WTC11 (cell line): ENCODE results near the gene GRK6. TPM values are rescaled to one million over a fixed set of nuclear protein-coding genes. Genes with fewer than 3 reads are reported as not detected.
A peak's percentile ranks its signal among the peaks of the same experiment; 100 is the strongest.

Experiments
- ATAC-seq: fragments of 200-7000 bp; cut with Tn5 transposase; 2 replicates; pipeline ENCODE4 v1.10.0; 2021; ENCODE audit warnings: mild to moderate bottlenecking, moderate library complexity
- CTCF ChIA-PET: fragments of 300-600 bp; sonication (Branson Sonifier 250); formaldehyde crosslinking; loops from one replicate; lab custom pipeline; 2021; ENCODE audit warnings: antibody characterized with exemption; lab: Charles Lee
- POLR2A ChIA-PET: fragments of 350-600 bp; sonication (Branson Sonifier 250); formaldehyde crosslinking; loops from one replicate; lab custom pipeline; 2021; ENCODE audit warnings: antibody characterized with exemption; lab: Charles Lee
- DNase-seq: peaks from one replicate; pipeline ENCODE4 v3.0.0; 2021; ENCODE audit warnings: low spot score
- H3K27ac Mint-ChIP-seq: 2 replicates; pipeline ENCODE4 v1.8.0; 2021; ENCODE audit warnings: mixed read lengths
- H3K27me3 Mint-ChIP-seq: 2 replicates; pipeline ENCODE4 v1.8.0; 2021; ENCODE audit warnings: low read depth, mild to moderate bottlenecking, moderate library complexity, mixed read lengths
- H3K36me3 Mint-ChIP-seq: 2 replicates; pipeline ENCODE4 v1.8.0; 2021; ENCODE audit warnings: mixed read lengths
- H3K4me1 Mint-ChIP-seq: 2 replicates; pipeline ENCODE4 v1.8.0; 2022; ENCODE audit warnings: mixed read lengths
- H3K4me3 Mint-ChIP-seq: 2 replicates; pipeline ENCODE4 v1.8.0; 2021; ENCODE audit warnings: mild to moderate bottlenecking, moderate library complexity, mixed read lengths
- H3K9me3 Mint-ChIP-seq: 2 replicates; pipeline ENCODE4 v1.8.0; 2021; ENCODE audit warnings: mixed read lengths
- ATF1 ChIP-seq: sonication (generic); formaldehyde crosslinking; IDR thresholded peaks from 2 replicates; pipeline ENCODE4 v1.8.1; 2023; ENCODE audit warnings: mild to moderate bottlenecking, moderate library complexity, missing genetic modification reagents
- ATF2 ChIP-seq: sonication (generic); formaldehyde crosslinking; IDR thresholded peaks from 2 replicates; pipeline ENCODE4 v1.8.1; 2022; ENCODE audit warnings: low read depth, missing genetic modification reagents, borderline replicate concordance
- CREM ChIP-seq: sonication (generic); formaldehyde crosslinking; IDR thresholded peaks from 2 replicates; pipeline ENCODE4 v1.8.1; 2022; ENCODE audit warnings: mild to moderate bottlenecking, missing genetic modification reagents, moderate library complexity
- ESRRA ChIP-seq: sonication (generic); formaldehyde crosslinking; IDR thresholded peaks from 2 replicates; pipeline ENCODE4 v1.8.1; 2022; ENCODE audit warnings: mild to moderate bottlenecking, missing genetic modification reagents, borderline replicate concordance
- GABPB1 ChIP-seq: sonication (generic); formaldehyde crosslinking; IDR thresholded peaks from 2 replicates; pipeline ENCODE4 v1.8.1; 2023; ENCODE audit warnings: mild to moderate bottlenecking, missing genetic modification reagents
- GTF2I ChIP-seq: fragments of 250-450 bp; sonication (Bioruptor Pico); conservative IDR thresholded peaks from 2 replicates; pipeline ENCODE4 v1.4.0; 2021; ENCODE audit warnings: mild to moderate bottlenecking
- IRF2 ChIP-seq: sonication (generic); formaldehyde crosslinking; IDR thresholded peaks from 2 replicates; pipeline ENCODE4 v1.8.0; 2022; ENCODE audit warnings: low read depth, missing genetic modification reagents, borderline replicate concordance
- KAT7 ChIP-seq: sonication (generic); formaldehyde crosslinking; IDR thresholded peaks from 2 replicates; pipeline ENCODE4 v1.8.1; 2023; ENCODE audit warnings: missing genetic modification reagents, mild to moderate bottlenecking, borderline replicate concordance
- NFATC4 ChIP-seq: fragments of 250-450 bp; sonication (Bioruptor Pico); IDR thresholded peaks from 2 replicates; pipeline ENCODE4 v1.9.0; 2021; ENCODE audit warnings: mild to moderate bottlenecking
- NFYB ChIP-seq: sonication (generic); formaldehyde crosslinking; conservative IDR thresholded peaks from 2 replicates; pipeline ENCODE4 v1.8.0; 2022; ENCODE audit warnings: low read depth, missing genetic modification reagents
- NR1H2 ChIP-seq: sonication (generic); formaldehyde crosslinking; IDR thresholded peaks from 2 replicates; pipeline ENCODE4 v1.9.0; 2021; ENCODE audit warnings: mild to moderate bottlenecking, moderate library complexity, missing genetic modification reagents
- OVOL2 ChIP-seq: fragments of 250-450 bp; sonication (Bioruptor Pico); IDR thresholded peaks from 2 replicates; pipeline ENCODE4 v1.9.0; 2021; ENCODE audit warnings: mild to moderate bottlenecking, borderline replicate concordance
- SP1 ChIP-seq: sonication (generic); formaldehyde crosslinking; conservative IDR thresholded peaks from 2 replicates; pipeline ENCODE4 v1.8.1; 2022; ENCODE audit warnings: missing genetic modification reagents
- TEAD4 ChIP-seq: sonication (generic); formaldehyde crosslinking; IDR thresholded peaks from 2 replicates; pipeline ENCODE4 v1.8.0; 2022; ENCODE audit warnings: mild to moderate bottlenecking, missing genetic modification reagents
- TP53 ChIP-seq: sonication (generic); formaldehyde crosslinking; IDR thresholded peaks from 2 replicates; pipeline ENCODE4 v1.8.1; 2023; ENCODE audit warnings: mild to moderate bottlenecking, missing genetic modification reagents
- ZBTB21 ChIP-seq: sonication (generic); formaldehyde crosslinking; IDR thresholded peaks from 2 replicates; pipeline ENCODE4 v1.8.1; 2023; ENCODE audit warnings: mild to moderate bottlenecking, missing genetic modification reagents, borderline replicate concordance
- ZBTB43 ChIP-seq: sonication (generic); formaldehyde crosslinking; IDR thresholded peaks from 2 replicates; pipeline ENCODE4 v1.8.1; 2023; ENCODE audit warnings: mild to moderate bottlenecking, missing genetic modification reagents
- ZNF219 ChIP-seq: sonication (generic); formaldehyde crosslinking; IDR thresholded peaks from 2 replicates; pipeline ENCODE4 v1.8.0; 2023; ENCODE audit warnings: missing genetic modification reagents, mild to moderate bottlenecking, borderline replicate concordance
- ZNF232 ChIP-seq: sonication (generic); formaldehyde crosslinking; IDR thresholded peaks from 2 replicates; pipeline ENCODE4 v1.8.0; 2022; ENCODE audit warnings: mild to moderate bottlenecking, missing genetic modification reagents
- ZNF416 ChIP-seq: fragments of 250-450 bp; sonication (Bioruptor Pico); IDR thresholded peaks from 2 replicates; pipeline ENCODE4 v1.9.0; 2021; ENCODE audit warnings: mild to moderate bottlenecking, inconsistent platforms
- ZNF423 ChIP-seq: fragments of 250-450 bp; sonication (Bioruptor Pico); IDR thresholded peaks from 2 replicates; pipeline ENCODE4 v2.1.2; 2022; ENCODE audit warnings: mild to moderate bottlenecking, moderate library complexity
- ZNF425 ChIP-seq: fragments of 250-450 bp; sonication (Bioruptor Pico); conservative IDR thresholded peaks from 2 replicates; pipeline ENCODE4 v1.9.0; 2021; ENCODE audit warnings: mild to moderate bottlenecking
- ZNF671 ChIP-seq: fragments of 250-450 bp; sonication (Bioruptor Pico); IDR thresholded peaks from 2 replicates; pipeline ENCODE4 v1.8.0; 2021; ENCODE audit warnings: mild to moderate bottlenecking
- total RNA-seq: library from RNA; stranded (reverse); gene quantifications from 3 replicates; pipeline ENCODE4 v1.2.3, GENCODE V29; 2021
- TF ChIP-seq, protein P1 (sequence below): sonication (generic); formaldehyde crosslinking; IDR thresholded peaks from 2 replicates; pipeline ENCODE4 v1.8.1; 2022; ENCODE audit warnings: mild to moderate bottlenecking, moderate library complexity, missing genetic modification reagents
- TF ChIP-seq, protein P2 (sequence below): fragments of 250-450 bp; sonication (Bioruptor Pico); IDR thresholded peaks from 2 replicates; pipeline ENCODE4 v1.9.0; 2021; ENCODE audit warnings: mild to moderate bottlenecking, borderline replicate concordance
- TF ChIP-seq, protein P3 (sequence below): sonication (generic); formaldehyde crosslinking; IDR thresholded peaks from 2 replicates; pipeline ENCODE4 v1.8.1; 2022; ENCODE audit warnings: low read depth, mild to moderate bottlenecking, moderate library complexity, missing genetic modification reagents, borderline replicate concordance

GRK6 gene
- total RNA-seq, 1 experiment from 2014 or later: 69.2 TPM

- H3K4me1 Mint-ChIP-seq: peaks cover 44% of the 10 kb centered on the region
- ChIA-PET POLR2A (interaction anchor here (0.6 to 5.8 kb wide), 9 partner anchors 9 to 735 kb away, joined by 3 to 38 read pairs (median 5); partner anchors contain the start of genes GRK6 and PDLIM7), CTCF (interaction anchor here (0.6 to 15.8 kb wide), 17 partner anchors 9 to 135 kb away, joined by 3 to 171 read pairs (median 7); partner anchors contain the start of genes GRK6, MXD3 and PDLIM7)
- H3K36me3 Mint-ChIP-seq: no peaks in the 10 kb centered on the region
- peak; percentile 60 for DNase-seq
- peaks cover 41% of the 10 kb centered on the region for H3K27me3 Mint-ChIP-seq
- no peak within 1 kb of the TSS for H3K27ac Mint-ChIP-seq
- peak; percentile 14 for ATAC-seq
- peak within 1 kb of the TSS; percentile 66 for H3K4me3 Mint-ChIP-seq
- no peaks in the 10 kb centered on the region for H3K9me3 Mint-ChIP-seq
- TF ChIP-seq CREM (CRISPR knock-in tag): no peak
- no peak for TF ChIP-seq GTF2I (CRISPR knock-in tag)
- no peak for TF ChIP-seq KAT7 (CRISPR knock-in tag)
- no peak for TF ChIP-seq ZBTB43 (CRISPR knock-in tag)
- TF ChIP-seq TP53 (CRISPR knock-in tag): no peak
- no peak for TF ChIP-seq TEAD4 (CRISPR knock-in tag)
- TF ChIP-seq OVOL2 (CRISPR knock-in tag): no peak
- TF ChIP-seq, protein P1, sequence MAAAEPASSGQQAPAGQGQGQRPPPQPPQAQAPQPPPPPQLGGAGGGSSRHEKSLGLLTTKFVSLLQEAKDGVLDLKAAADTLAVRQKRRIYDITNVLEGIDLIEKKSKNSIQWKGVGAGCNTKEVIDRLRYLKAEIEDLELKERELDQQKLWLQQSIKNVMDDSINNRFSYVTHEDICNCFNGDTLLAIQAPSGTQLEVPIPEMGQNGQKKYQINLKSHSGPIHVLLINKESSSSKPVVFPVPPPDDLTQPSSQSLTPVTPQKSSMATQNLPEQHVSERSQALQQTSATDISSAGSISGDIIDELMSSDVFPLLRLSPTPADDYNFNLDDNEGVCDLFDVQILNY (CRISPR knock-in tag): 0 out of 2 replicates have a peak, but pooled peaks have one; percentile 33
- TF ChIP-seq GABPB1: no peak
- no peak for TF ChIP-seq ZNF232 (CRISPR knock-in tag)
- 0 out of 2 replicates have a peak, but pooled peaks have one; percentile 49 for TF ChIP-seq ZNF425 (CRISPR knock-in tag)
- TF ChIP-seq ZNF423 (CRISPR knock-in tag): peak; percentile 49; the same call in 1 of the 2 replicates
- TF ChIP-seq ZNF219 (CRISPR knock-in tag): no peak
- 0 out of 2 replicates have a peak, but pooled peaks have one; percentile 33 for TF ChIP-seq NFATC4
- TF ChIP-seq NFYB (CRISPR knock-in tag): no peak
- TF ChIP-seq, protein P2, sequence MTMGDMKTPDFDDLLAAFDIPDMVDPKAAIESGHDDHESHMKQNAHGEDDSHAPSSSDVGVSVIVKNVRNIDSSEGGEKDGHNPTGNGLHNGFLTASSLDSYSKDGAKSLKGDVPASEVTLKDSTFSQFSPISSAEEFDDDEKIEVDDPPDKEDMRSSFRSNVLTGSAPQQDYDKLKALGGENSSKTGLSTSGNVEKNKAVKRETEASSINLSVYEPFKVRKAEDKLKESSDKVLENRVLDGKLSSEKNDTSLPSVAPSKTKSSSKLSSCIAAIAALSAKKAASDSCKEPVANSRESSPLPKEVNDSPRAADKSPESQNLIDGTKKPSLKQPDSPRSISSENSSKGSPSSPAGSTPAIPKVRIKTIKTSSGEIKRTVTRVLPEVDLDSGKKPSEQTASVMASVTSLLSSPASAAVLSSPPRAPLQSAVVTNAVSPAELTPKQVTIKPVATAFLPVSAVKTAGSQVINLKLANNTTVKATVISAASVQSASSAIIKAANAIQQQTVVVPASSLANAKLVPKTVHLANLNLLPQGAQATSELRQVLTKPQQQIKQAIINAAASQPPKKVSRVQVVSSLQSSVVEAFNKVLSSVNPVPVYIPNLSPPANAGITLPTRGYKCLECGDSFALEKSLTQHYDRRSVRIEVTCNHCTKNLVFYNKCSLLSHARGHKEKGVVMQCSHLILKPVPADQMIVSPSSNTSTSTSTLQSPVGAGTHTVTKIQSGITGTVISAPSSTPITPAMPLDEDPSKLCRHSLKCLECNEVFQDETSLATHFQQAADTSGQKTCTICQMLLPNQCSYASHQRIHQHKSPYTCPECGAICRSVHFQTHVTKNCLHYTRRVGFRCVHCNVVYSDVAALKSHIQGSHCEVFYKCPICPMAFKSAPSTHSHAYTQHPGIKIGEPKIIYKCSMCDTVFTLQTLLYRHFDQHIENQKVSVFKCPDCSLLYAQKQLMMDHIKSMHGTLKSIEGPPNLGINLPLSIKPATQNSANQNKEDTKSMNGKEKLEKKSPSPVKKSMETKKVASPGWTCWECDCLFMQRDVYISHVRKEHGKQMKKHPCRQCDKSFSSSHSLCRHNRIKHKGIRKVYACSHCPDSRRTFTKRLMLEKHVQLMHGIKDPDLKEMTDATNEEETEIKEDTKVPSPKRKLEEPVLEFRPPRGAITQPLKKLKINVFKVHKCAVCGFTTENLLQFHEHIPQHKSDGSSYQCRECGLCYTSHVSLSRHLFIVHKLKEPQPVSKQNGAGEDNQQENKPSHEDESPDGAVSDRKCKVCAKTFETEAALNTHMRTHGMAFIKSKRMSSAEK (CRISPR knock-in tag): no peak
- no peak for TF ChIP-seq IRF2
- TF ChIP-seq ESRRA (CRISPR knock-in tag): no peak
- TF ChIP-seq ATF1 (CRISPR knock-in tag): no peak
- no peak for TF ChIP-seq NR1H2 (CRISPR knock-in tag)
- no peak for TF ChIP-seq SP1 (CRISPR knock-in tag)
- TF ChIP-seq ATF2 (CRISPR knock-in tag): no peak
- no peak; the same call in 1 of the 2 replicates for TF ChIP-seq ZNF671 (CRISPR knock-in tag)
- TF ChIP-seq ZBTB21 (CRISPR knock-in tag): no peak
- TF ChIP-seq, protein P3, sequence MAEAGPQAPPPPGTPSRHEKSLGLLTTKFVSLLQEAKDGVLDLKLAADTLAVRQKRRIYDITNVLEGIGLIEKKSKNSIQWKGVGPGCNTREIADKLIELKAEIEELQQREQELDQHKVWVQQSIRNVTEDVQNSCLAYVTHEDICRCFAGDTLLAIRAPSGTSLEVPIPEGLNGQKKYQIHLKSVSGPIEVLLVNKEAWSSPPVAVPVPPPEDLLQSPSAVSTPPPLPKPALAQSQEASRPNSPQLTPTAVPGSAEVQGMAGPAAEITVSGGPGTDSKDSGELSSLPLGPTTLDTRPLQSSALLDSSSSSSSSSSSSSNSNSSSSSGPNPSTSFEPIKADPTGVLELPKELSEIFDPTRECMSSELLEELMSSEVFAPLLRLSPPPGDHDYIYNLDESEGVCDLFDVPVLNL: no peak
- TF ChIP-seq ZNF416 (CRISPR knock-in tag): 0 out of 2 replicates have a peak, but pooled peaks have one; percentile 12
These were observed 20.0 kb downstream of the GRK6 start, which contains the start of gene PRR7 for GRCh38 chr5:177446200-177447065. Gene PRR7 (plus strand): TSS chr5:177446814. CDS start chr5:177455068, 8,254 bp downstream.
